K562 (cell line): ENCODE measurements around the gene ATPAF2. TPM values are rescaled to one million over a fixed set of nuclear protein-coding genes. Genes with fewer than 3 reads are reported as not detected.

Source experiments
- ATAC-seq: fragments of 200-7000 bp; cut with Tn5 transposase; 3 replicates; pipeline ENCODE4 v1.9.1; 2020; ENCODE audit warnings: moderate library complexity
- BruUV-seq: library from RNA; stranded (reverse); fragments of 400-500 nt; replicated peaks from 2 replicates; lab custom pipeline; 2021; lab: Mats Ljungman, UMichigan
- CTCF ChIA-PET: fragments of 300-600 bp; formaldehyde crosslinking; extraction: SDS; loops from one replicate; lab custom pipeline; 2021; ENCODE audit warnings: low intra/inter-chr PET ratio; lab: Yijun Ruan, JAX
- POLR2A ChIA-PET: fragments of 300-600, 350-650 bp; sonication (Branson Sonifier 250); formaldehyde crosslinking; extraction: SDS; loops from one replicate; lab custom pipeline; 2021; ENCODE audit warnings: antibody characterized with exemption, inconsistent platforms; lab: Yijun Ruan, JAX
- DNase-seq, 4 experiments: peaks; one replicate each; pipeline versions ENCODE4 v3.0.0 to v3.0.0-alpha.2; 2011 to 2018; ENCODE audit warnings: low spot score in 3 of 4, mixed read lengths in 3 of 4; ENCODE audit errors: extremely low read depth in 1 of 4
- FAIRE-seq: peaks from 2 replicates; lab custom pipeline; 2011; peaks lifted over from hg19 to GRCh38; lab: Jason Lieb, UNC
- H2AFZ ChIP-seq: 2 replicates; pipeline ENCODE4 v1.6.0; 2011; ENCODE audit warnings: low read depth, low read length, control low read depth, inconsistent platforms
- H3K27ac ChIP-seq: fragments of 200-600 bp; 3 replicates; pipeline ENCODE4 v1.8.0; 2011; ENCODE audit warnings: low read depth, mild to moderate bottlenecking, control low read depth, inconsistent platforms, low read length, moderate library complexity, mixed read lengths; ENCODE audit errors: extremely low read depth
- H3K27me3 ChIP-seq, 2 experiments: fragments of 300-600 bp in 1 of 2; 2 replicates in 1 of 2; 3 replicates in 1 of 2; pipeline versions ENCODE4 v1.6.0 to v1.8.0; 2011; ENCODE audit warnings: inconsistent platforms in 2 of 2, low read length in 2 of 2, mild to moderate bottlenecking in 1 of 2, mixed read lengths in 1 of 2, moderate library complexity in 1 of 2; ENCODE audit not compliant: control insufficient read depth in 2 of 2, insufficient read depth in 2 of 2
- H3K36me3 ChIP-seq: fragments of 300-600 bp; 3 replicates; pipeline ENCODE4 v1.8.0; 2011; ENCODE audit warnings: mild to moderate bottlenecking, low read length, inconsistent platforms; ENCODE audit not compliant: control insufficient read depth, insufficient read depth
- H3K4me1 ChIP-seq, 2 experiments: fragments of 200-600 bp in 1 of 2; replicated peaks in 1 of 2; 2 replicates in 1 of 2; 3 replicates in 1 of 2; pipeline versions ENCODE4 v1.5.1 to v1.8.0; 2011; ENCODE audit warnings: inconsistent platforms in 2 of 2, low read length in 2 of 2, mild to moderate bottlenecking in 1 of 2, mixed read lengths in 1 of 2, moderate library complexity in 1 of 2; ENCODE audit not compliant: control insufficient read depth in 2 of 2, insufficient read depth in 2 of 2
- H3K4me2 ChIP-seq: 2 replicates; pipeline ENCODE4 v1.6.1; 2011; ENCODE audit warnings: low read length, control low read depth, inconsistent platforms, mixed read lengths; ENCODE audit not compliant: insufficient read depth
- H3K4me3 ChIP-seq: fragments of 200-600 bp; sonication (generic), shearing (Covaris generic); 2 replicates; pipeline ENCODE4 v1.5.1; 2016; ENCODE audit warnings: control low read depth, inconsistent platforms
- H3K79me2 ChIP-seq: fragments of 200-600 bp; 3 replicates; pipeline ENCODE4 v1.8.0; 2011; ENCODE audit warnings: low read length, inconsistent platforms; ENCODE audit not compliant: control insufficient read depth, insufficient read depth
- H3K9ac ChIP-seq, 2 experiments: 2 replicates each; pipeline versions ENCODE4 v1.6.0 to v1.6.1; 2011; ENCODE audit warnings: low read depth in 2 of 2, low read length in 2 of 2, control low read depth in 1 of 2, inconsistent platforms in 1 of 2, mild to moderate bottlenecking in 1 of 2, mixed read lengths in 1 of 2; ENCODE audit not compliant: insufficient read depth in 1 of 2
- H3K9me1 ChIP-seq: one replicate; pipeline ENCODE4 v1.6.0; 2011; ENCODE audit warnings: inconsistent platforms, mild to moderate bottlenecking, low read length, moderate library complexity; ENCODE audit not compliant: control insufficient read depth, insufficient read depth
- H3K9me3 ChIP-seq: replicated peaks from 2 replicates; pipeline ENCODE4 v1.5.1; 2011; ENCODE audit warnings: low read depth, low read length, inconsistent platforms; ENCODE audit not compliant: control insufficient read depth, insufficient read depth
- H4K20me1 ChIP-seq: replicated peaks from 2 replicates; pipeline ENCODE4 v1.6.1; 2011; ENCODE audit warnings: low read length, inconsistent platforms, mixed read lengths; ENCODE audit not compliant: control insufficient read depth, insufficient read depth
- ASH1L ChIP-seq: fragments of 450-650 bp; IDR thresholded peaks from 2 replicates; pipeline ENCODE4 v1.6.1; 2018; ENCODE audit warnings: borderline replicate concordance, mild to moderate bottlenecking, low read depth; ENCODE audit not compliant: partially characterized antibody
- CTCF ChIP-seq, 3 experiments: IDR thresholded peaks in 2 of 3; conservative IDR thresholded peaks in 1 of 3; 2 replicates each; pipeline ENCODE4 v1.5.1; 2011 to 2012; ENCODE audit warnings: low read length in 3 of 3, mild to moderate bottlenecking in 3 of 3, control low read depth in 2 of 3, improper control_type of control experiment in 1 of 3, inconsistent platforms in 1 of 3, low read depth in 1 of 3, mixed read lengths in 1 of 3, moderate library complexity in 1 of 3; ENCODE audit not compliant: insufficient read depth in 2 of 3
- PKNOX1 ChIP-seq: fragments of 450-650 bp; IDR thresholded peaks from 2 replicates; pipeline ENCODE4 v1.6.1; 2016
- SMARCB1 ChIP-seq: IDR thresholded peaks from 2 replicates; pipeline ENCODE4 v1.6.1; 2011; ENCODE audit warnings: improper control_type of control experiment, low read depth; ENCODE audit not compliant: insufficient read length
- ZNF3 ChIP-seq: fragments of 250-450 bp; sonication (Bioruptor Pico); IDR thresholded peaks from 2 replicates; pipeline ENCODE4 v1.5.0; 2021; ENCODE audit warnings: mild to moderate bottlenecking, moderate library complexity
- ZNF740 ChIP-seq, 3 experiments: fragments of 200-800 bp in 1 of 3; sonication (Bioruptor generic) in 1 of 3; sonication (generic) in 1 of 3; formaldehyde crosslinking in 1 of 3; IDR thresholded peaks; 2 replicates each; pipeline versions ENCODE4 v1.6.1 to v1.8.0; 2016 to 2022; ENCODE audit warnings: mild to moderate bottlenecking in 2 of 3, missing compliant biosample characterization in 2 of 3, missing genetic modification characterization in 2 of 3, missing genetic modification reagents in 1 of 3
- WGBS: fragments of 100-300 bp; shearing (Covaris generic); methylation state at CpG from one replicate; pipeline ENCODE4 v1.1.6; 2016; ENCODE audit warnings: low coverage, mixed read lengths; ENCODE audit not compliant: insufficient coverage; ENCODE audit errors: missing lambda C conversion rate; 5-methylcytosine and 5-hydroxymethylcytosine counted together
- in situ Hi-C: fragments of 300-500 bp; cut with MboI; formaldehyde crosslinking; loops from 4 replicates; pipeline ENCODE4 v1.15.0; 2018; ENCODE audit warnings: inconsistent platforms, mixed read lengths
- intact Hi-C: fragments of 100-400 bp; cut with micrococcal nuclease; formaldehyde crosslinking; loops from 2 replicates; pipeline ENCODE4 v1.14.2; 2022
- polyA plus RNA-seq, 8 experiments: library from polyadenylated mRNA; depleted of rRNA in 4 of 8; stranded (reverse) in 5 of 8; unstranded in 3 of 8; fragments of >200 nt; fragmentation: Nextera tagmentation in 2 of 8; fragmentation: Illumina TruSeq in 1 of 8; extraction: Ambion mirVana in 2 of 8; extraction: Trizol in 1 of 8; gene quantifications; 2 replicates each; pipeline versions ENCODE4 v1.2.1 to v1.2.3, GENCODE V29; 2011 to 2014; ENCODE audit warnings: inconsistent platforms in 1 of 8, missing spikeins in 1 of 8
- total RNA-seq, 7 experiments: library from RNA; depleted of rRNA in 6 of 7; stranded (reverse); fragments of >200 nt in 6 of 7; fragmentation: Illumina TruSeq in 2 of 7; extraction: Trizol in 2 of 7; gene quantifications; 2 replicates each; pipeline versions ENCODE4 v1.2.1 to v1.2.3, GENCODE V29; 2011 to 2021; ENCODE audit warnings: low replicate concordance in 1 of 7
- TF ChIP-seq, protein P1 (sequence below): fragments of 450-650 bp; formaldehyde crosslinking; IDR thresholded peaks from 2 replicates; pipeline ENCODE4 v1.4.0; 2020; ENCODE audit warnings: mild to moderate bottlenecking, moderate library complexity
- TF ChIP-seq, protein P2 (sequence below): fragments of 450-650 bp; IDR thresholded peaks from 2 replicates; pipeline ENCODE4 v1.6.1; 2014; ENCODE audit warnings: low read depth, mild to moderate bottlenecking, moderate library complexity, borderline replicate concordance
- TF ChIP-seq, protein P3 (sequence below): IDR thresholded peaks from 2 replicates; pipeline ENCODE4 v1.6.1; 2011; ENCODE audit warnings: borderline replicate concordance, low read depth, mild to moderate bottlenecking, moderate library complexity, low read length; ENCODE audit not compliant: insufficient read depth, poor library complexity, severe bottlenecking

Gene ATPAF2
- total and polyA plus RNA-seq, 9 of the 15 experiments (the other 6 are each of a cell fraction or from before 2014, with no cell fraction given): 2.1 to 19.2 (median 11.3) TPM

- H3K9me3 ChIP-seq: no peaks in the 10 kb centered on the region
- in situ Hi-C loops (no loop called here), intact Hi-C loops (no loop called here)
- no peak overlapping the region for H3K4me2 ChIP-seq
- H3K27ac ChIP-seq: no peak overlapping the region
- no peak overlapping the region for H2AFZ ChIP-seq
- no peak for DNase-seq
- no peaks in the 10 kb centered on the region for H3K36me3 ChIP-seq
- POLR2A ChIA-PET: no interaction called here
- H3K4me3 ChIP-seq: no peak overlapping the region
- H3K9me1 ChIP-seq: no peaks in the 10 kb centered on the region
- CTCF ChIA-PET: no interaction called here
- WGBS: 57% methylated on average over 4 of the region's 18 CpGs
- no peaks in the 10 kb centered on the region for H4K20me1 ChIP-seq
- ATAC-seq: peak; percentile 64
- no peaks in the 10 kb centered on the region for H3K79me2 ChIP-seq
- H3K4me1 ChIP-seq: peaks cover 0 to 7% of the 10 kb centered on the region in 2 experiments; a peak in 2 of 5 replicates
- H3K9ac ChIP-seq: no peak overlapping the region
- no peak for FAIRE-seq
- peaks cover 0 to 8% of the 10 kb centered on the region in 2 experiments; a peak in 1 of 5 replicates for H3K27me3 ChIP-seq
- no TSS peak for BruUV-seq
- TF ChIP-seq, protein P1, sequence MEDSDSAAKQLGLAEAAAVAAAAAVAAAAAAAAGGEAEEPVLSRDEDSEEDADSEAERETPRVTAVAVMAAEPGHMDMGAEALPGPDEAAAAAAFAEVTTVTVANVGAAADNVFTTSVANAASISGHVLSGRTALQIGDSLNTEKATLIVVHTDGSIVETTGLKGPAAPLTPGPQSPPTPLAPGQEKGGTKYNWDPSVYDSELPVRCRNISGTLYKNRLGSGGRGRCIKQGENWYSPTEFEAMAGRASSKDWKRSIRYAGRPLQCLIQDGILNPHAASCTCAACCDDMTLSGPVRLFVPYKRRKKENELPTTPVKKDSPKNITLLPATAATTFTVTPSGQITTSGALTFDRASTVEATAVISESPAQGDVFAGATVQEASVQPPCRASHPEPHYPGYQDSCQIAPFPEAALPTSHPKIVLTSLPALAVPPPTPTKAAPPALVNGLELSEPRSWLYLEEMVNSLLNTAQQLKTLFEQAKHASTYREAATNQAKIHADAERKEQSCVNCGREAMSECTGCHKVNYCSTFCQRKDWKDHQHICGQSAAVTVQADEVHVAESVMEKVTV (CRISPR knock-in tag): no peak
- TF ChIP-seq ASH1L (no peak), CTCF (IDR thresholded peaks at IDR 0.05 in 2 of 3, conservative IDR thresholded peaks at IDR 0.05 in 1 of 3; ENCODE audit: insufficient read depth in 2 of 3, low read depth in 1 of 3, low read length in 3 of 3) (peak in 2 of 3 experiments; percentile 16; a peak in 3 of 6 replicates), ZNF740 (CRISPR knock-in tag; IDR thresholded peaks at IDR 0.05) (no peak), ZNF740 (tag; IDR thresholded peaks at IDR 0.05) (no peak), ZNF3 (CRISPR knock-in tag) (no peak), SMARCB1 (no peak), PKNOX1 (no peak)
- TF ChIP-seq, protein P2, sequence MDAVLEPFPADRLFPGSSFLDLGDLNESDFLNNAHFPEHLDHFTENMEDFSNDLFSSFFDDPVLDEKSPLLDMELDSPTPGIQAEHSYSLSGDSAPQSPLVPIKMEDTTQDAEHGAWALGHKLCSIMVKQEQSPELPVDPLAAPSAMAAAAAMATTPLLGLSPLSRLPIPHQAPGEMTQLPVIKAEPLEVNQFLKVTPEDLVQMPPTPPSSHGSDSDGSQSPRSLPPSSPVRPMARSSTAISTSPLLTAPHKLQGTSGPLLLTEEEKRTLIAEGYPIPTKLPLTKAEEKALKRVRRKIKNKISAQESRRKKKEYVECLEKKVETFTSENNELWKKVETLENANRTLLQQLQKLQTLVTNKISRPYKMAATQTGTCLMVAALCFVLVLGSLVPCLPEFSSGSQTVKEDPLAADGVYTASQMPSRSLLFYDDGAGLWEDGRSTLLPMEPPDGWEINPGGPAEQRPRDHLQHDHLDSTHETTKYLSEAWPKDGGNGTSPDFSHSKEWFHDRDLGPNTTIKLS: no peak
- TF ChIP-seq, protein P3, sequence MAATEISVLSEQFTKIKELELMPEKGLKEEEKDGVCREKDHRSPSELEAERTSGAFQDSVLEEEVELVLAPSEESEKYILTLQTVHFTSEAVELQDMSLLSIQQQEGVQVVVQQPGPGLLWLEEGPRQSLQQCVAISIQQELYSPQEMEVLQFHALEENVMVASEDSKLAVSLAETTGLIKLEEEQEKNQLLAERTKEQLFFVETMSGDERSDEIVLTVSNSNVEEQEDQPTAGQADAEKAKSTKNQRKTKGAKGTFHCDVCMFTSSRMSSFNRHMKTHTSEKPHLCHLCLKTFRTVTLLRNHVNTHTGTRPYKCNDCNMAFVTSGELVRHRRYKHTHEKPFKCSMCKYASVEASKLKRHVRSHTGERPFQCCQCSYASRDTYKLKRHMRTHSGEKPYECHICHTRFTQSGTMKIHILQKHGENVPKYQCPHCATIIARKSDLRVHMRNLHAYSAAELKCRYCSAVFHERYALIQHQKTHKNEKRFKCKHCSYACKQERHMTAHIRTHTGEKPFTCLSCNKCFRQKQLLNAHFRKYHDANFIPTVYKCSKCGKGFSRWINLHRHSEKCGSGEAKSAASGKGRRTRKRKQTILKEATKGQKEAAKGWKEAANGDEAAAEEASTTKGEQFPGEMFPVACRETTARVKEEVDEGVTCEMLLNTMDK: peak; percentile 5
Observed at GRCh38 chr17:17994271-17995069, 44.5 kb downstream of the ATPAF2 start.
